Activated T-cell treated with anti-CD3 and anti-CD28 coated beads for 1 hour (primary cell): ENCODE measurements around the gene SLC26A6.

Experiments used
- DNase-seq: peaks from one replicate; pipeline ENCODE4 v3.0.0-alpha.2; 2020; ENCODE audit warnings: low read depth

The SLC26A6 gene

DNA sequence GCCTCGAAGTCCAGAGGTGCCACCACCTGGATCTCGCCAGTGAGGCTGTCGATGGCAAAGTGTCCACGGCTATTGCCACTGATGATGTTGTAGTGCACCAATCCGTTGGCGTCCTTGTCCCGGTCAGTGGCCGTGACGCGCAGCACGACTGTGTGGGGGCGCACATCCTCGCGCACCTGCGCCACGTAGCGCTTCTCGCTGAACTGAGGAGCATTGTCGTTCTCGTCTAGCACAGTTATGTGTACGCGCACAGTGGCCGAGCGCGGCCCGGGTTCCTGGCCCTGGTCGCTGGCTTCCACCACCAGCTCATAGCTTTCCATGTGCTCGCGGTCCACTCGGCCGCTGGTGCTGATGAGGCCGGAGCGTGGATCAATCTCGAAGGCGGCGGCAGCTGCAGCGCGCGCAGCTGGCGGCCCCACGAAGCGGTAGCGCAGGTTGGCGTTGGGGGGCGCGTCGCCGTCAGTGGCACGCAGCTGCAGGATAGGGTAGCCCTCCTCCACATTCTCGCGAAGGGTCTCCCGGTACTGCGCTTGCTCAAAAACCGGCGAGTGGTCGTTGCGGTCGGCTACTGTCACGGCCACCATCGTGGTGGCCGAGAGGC lies 25.6 kb upstream of the SLC26A6 start:
- DNase-seq: no peak

DNA sequence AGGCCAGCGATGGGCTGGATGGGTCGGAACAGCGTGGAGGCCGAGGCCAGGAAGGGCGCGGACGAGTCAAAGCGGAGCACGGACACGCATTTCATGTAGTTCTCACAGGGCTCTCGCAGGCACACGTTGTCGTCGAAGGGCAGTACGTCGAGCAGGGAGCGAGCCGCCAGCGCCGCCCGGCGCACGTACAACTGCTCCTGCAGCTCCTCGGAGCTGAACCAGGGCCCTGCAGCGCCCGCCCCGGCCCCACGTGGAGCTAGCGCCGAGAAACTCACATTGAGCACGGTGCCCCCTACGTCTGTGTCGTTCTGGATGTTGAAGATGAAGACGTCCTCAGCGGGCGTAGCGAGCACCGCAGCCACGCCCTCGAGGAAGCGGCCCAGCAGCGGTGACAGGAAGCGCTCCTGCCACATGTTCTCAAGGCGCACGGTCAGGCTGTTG lies 21.6 kb upstream of the SLC26A6 start:
- DNase-seq: no peak

GRCh38 chr3:48656061-48656840 lies 21.0 kb upstream of the SLC26A6 start:
- peak; percentile 77 for DNase-seq

- peak; percentile 48 for DNase-seq
Observed at GRCh38 chr3:48655606-48656005, 20.3 kb upstream of the SLC26A6 start.

DNA sequence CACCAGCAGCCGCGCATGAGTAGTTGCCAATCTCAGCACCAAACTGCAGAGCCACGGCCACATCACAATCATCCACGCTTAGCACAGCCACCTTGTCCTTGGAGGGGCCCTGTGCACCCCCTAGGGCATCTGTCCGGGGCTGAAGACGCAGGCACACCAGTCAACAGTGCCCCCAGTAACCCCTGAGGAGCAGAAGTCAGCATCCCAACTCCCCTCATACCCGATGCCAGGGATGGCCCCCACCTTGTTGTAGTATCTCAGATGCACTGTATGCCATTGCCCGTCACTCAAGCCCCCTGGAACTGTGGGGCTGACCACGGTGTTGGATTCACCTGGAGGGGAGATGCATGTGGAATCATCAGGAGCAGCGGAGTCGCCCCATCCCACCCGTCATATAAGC lies 19.8 kb upstream of the SLC26A6 start:
- no peak for DNase-seq

GRCh38 chr3:48652923-48653715 lies 17.9 kb upstream of the SLC26A6 start:
- no peak for DNase-seq

DNA sequence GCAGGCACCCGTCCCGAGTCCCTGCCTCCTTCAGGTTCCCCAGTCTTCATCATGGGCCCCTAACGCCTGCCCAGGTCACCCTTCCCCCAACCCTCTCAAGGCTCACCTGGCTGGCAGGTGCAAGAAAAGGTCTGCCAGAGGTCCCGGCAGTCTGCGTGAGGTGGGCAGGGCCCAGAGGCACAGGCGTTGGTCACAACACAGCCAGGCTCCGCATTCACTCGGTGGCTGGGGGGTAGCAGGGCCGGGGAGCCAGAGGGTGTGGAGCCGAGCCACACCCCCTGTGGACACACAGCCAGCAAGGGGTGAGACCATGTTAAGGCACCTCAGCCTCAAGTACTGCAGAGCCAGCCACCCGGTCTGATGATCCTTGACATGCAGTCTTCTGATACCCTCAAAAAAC lies 16.5 kb upstream of the SLC26A6 start:
- no peak for DNase-seq

GRCh38 chr3:48650723-48651122 lies 15.5 kb upstream of the SLC26A6 start:
- no peak for DNase-seq

DNA sequence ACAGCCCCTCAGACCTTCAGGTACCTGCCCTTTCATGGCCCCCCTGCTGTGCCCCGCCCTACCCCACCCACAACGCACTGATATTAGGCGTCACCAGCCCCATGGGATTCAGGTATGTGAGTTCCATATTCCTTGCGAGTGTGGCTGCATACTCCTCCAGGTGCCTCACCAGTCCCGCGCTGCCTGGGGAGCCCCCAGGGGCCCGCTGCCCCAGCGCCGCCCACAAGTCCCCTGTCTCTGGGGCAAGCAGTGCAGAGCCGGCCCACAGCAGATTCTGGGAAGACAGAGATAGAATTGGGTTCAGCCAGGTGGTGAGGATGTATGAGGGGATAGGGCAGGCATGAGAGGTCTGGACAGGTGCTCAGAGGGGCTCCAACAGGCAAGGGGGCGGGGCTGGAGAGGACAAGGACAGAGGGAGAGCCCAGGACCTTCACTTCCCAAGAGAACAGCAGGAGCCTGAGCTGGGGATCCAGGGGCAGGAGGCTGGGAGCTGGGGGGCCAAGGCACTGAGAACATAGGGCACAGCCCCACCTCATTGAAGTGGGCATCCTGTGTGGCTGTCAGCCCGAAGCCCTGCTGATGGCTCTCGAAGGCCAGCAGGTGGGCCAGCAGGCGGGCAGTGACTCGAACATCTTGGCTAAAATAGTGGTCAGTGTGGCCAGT lies 13.1 kb upstream of the SLC26A6 start:
- DNase-seq: no peak

- no peak for DNase-seq
Observed at GRCh38 chr3:48647714-48648113, 12.5 kb upstream of the SLC26A6 start.

GRCh38 chr3:48644898-48645760 lies 9.9 kb upstream of the SLC26A6 start:
- no peak for DNase-seq

DNA sequence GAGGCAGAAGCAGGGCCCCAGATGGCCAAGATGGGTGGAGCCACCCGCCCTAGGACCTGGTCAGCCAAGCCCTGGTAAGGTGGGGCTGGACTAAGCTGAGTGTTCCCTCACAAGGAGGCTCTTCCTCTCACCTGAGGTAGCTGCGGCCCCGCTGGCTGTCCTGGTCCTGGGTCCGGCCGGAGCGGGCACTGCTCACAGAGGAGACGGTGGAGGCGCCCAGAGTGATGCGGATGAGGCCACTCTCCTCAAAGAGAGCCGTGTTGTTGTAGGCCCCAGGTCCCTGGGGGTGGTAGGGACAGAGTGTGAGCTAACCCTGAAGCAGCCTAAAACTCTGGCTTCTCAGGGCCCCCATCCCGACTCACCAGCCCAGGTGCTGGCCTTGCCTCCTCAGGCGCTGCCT lies 7.3 kb upstream of the SLC26A6 start:
- DNase-seq: no peak

DNA sequence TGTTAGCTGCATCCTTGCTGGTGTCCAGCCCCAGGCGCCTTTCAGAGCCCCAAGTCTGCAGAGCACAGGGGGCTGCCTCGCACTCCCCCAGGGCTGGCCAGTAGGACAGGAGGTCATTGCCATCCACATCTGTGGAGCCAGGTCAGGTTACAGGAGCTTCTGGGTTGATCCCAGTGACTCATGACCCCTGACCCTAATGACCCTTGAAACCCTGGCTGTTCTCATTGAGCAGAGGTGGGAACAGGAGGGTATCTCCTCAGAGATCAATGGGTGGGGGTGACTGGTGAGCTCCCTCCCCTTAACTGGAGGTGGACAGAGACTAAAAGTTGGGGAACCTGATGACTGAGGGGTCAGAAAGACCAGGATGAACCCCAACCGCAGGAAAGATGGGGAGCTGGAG lies 6.1 kb upstream of the SLC26A6 start:
- no peak for DNase-seq

GRCh38 chr3:48639944-48640606 lies 4.8 kb upstream of the SLC26A6 start:
- no peak for DNase-seq

DNA sequence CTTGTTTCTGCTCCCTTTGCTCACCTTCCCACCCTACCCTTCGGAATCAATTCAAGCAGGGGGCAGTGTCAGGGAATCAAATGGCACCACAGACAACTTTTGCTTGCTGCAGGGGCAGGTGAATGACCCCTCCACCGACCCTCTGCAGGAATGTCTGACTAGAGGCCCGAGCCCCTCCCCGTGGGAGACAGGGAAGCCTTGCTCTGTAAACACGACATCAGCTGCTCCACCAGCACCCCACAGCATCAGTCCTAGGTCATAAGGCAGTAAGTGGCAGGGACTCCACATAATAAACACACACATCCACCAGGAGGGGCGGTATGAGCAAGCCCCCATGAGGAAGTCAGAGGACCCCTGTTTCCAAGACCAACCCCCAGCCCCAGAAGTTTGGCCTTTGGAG lies 2.0 kb upstream of the SLC26A6 start:
- DNase-seq: no peak

DNA sequence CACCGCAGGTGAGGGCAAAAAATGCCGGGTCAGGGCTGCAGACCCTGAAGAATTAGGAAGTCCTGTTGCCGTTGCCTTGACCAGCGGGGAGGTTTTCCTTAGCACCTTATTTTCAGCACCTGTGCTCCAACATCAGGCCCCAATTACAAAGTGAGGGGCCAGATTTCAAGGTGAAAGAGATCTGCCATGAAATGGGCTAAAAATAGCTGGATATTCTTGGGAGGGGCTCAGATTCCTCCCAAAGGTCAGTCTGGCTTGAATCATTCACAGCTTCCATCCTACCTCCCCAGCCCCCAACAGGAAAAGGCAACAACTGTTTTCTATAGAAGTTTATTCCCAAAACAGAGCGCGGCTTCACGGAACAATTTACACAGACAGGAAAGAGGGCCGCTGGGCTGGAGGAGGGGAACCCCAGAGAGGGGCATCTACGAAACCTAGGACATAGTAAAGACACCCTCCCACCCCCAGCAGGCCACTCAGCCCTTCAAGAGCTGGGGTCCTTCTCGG lies 941 bp upstream of the SLC26A6 start:
- no peak for DNase-seq

GRCh38 chr3:48634661-48635221 lies 520 bp downstream of the SLC26A6 start:
- DNase-seq: peak; percentile 42

GRCh38 chr3:48633743-48634142 lies 1.5 kb downstream of the SLC26A6 start:
- DNase-seq: no peak

GRCh38 chr3:48633256-48633655 lies 2.0 kb downstream of the SLC26A6 start:
- no peak for DNase-seq
